GM19328 (cell line): ENCODE measurements around the gene CCDC187.

Experiments
- ATAC-seq: cut with Tn5 transposase; IDR thresholded peaks from one replicate; pipeline ENCODE4 v1.9.1; 2021; ENCODE audit warnings: mild to moderate bottlenecking, moderate library complexity; ENCODE audit not compliant: unreplicated experiment

Gene CCDC187

GRCh38 chr9:136300016-136300545, 3.8 kb downstream of the CCDC187 start:
- ATAC-seq: no peak

GRCh38 chr9:136299541-136299940, 4.4 kb downstream of the CCDC187 start:
- no peak for ATAC-seq

- ATAC-seq: no peak
Observed at GRCh38 chr9:136299116-136299515, 4.8 kb downstream of the CCDC187 start.

GRCh38 chr9:136297766-136298735, 5.8 kb downstream of the CCDC187 start:
- no peak for ATAC-seq

- no peak for ATAC-seq
Observed at GRCh38 chr9:136297016-136297691, 6.7 kb downstream of the CCDC187 start.

GRCh38 chr9:136296434-136297015, 7.4 kb downstream of the CCDC187 start:
- ATAC-seq: no peak

- ATAC-seq: no peak
Observed at GRCh38 chr9:136295542-136296433, 8.1 kb downstream of the CCDC187 start.

GRCh38 chr9:136295055-136295454, 8.8 kb downstream of the CCDC187 start:
- ATAC-seq: no peak

- no peak for ATAC-seq
Observed at GRCh38 chr9:136294437-136294836, 9.5 kb downstream of the CCDC187 start.

GRCh38 chr9:136293476-136294077, 10.3 kb downstream of the CCDC187 start:
- no peak for ATAC-seq

- no peak for ATAC-seq
Observed at GRCh38 chr9:136292591-136293448, 11.1 kb downstream of the CCDC187 start.

GRCh38 chr9:136292026-136292538, 11.8 kb downstream of the CCDC187 start:
- no peak for ATAC-seq

GRCh38 chr9:136291306-136292025, 12.4 kb downstream of the CCDC187 start:
- ATAC-seq: no peak

GRCh38 chr9:136290508-136291000, 13.3 kb downstream of the CCDC187 start:
- ATAC-seq: no peak

- ATAC-seq: no peak
Observed at GRCh38 chr9:136289651-136290507, 14.0 kb downstream of the CCDC187 start.

- no peak for ATAC-seq
Observed at GRCh38 chr9:136287960-136288753, 15.7 kb downstream of the CCDC187 start.
